SK-N-SH (cell line): ENCODE data around the gene TPRG1. TPM values are rescaled to one million over a fixed set of nuclear protein-coding genes. Genes with fewer than 3 reads are reported as not detected.

ENCODE experiments used
- CTCF ChIA-PET: fragments of 300-600, 350-600 bp; formaldehyde crosslinking; extraction: SDS; loops from one replicate; lab custom pipeline; 2021; lab: Yijun Ruan, JAX
- POLR2A ChIA-PET: fragments of 350-600 bp; sonication (Branson Sonifier 250); formaldehyde crosslinking; extraction: SDS; loops from one replicate; lab custom pipeline; 2020; ENCODE audit warnings: antibody characterized with exemption, inconsistent platforms; lab: Yijun Ruan, JAX
- DNase-seq: peaks from one replicate; pipeline ENCODE4 v3.0.0; 2012
- H2AFZ ChIP-seq: fragments of 200-600 bp; sonication (generic); 2 replicates; pipeline ENCODE4 v1.8.1; 2016; ENCODE audit warnings: antibody characterized with exemption, mild to moderate bottlenecking, low read depth
- H3F3A ChIP-seq: fragments of 200-600 bp; sonication (generic); replicated peaks from 2 replicates; pipeline ENCODE3; 2016; ENCODE audit warnings: antibody characterized with exemption, mild to moderate bottlenecking; ENCODE audit not compliant: insufficient read depth
- H3K27ac ChIP-seq, 2 experiments: fragments of 200-500 bp in 1 of 2; fragments of 200-600 bp in 1 of 2; sonication (Bioruptor generic) in 1 of 2; sonication (generic), shearing (Covaris generic) in 1 of 2; 2 replicates each; pipeline versions ENCODE4 v1.5.1 to v1.6.1; 2014 to 2016; ENCODE audit warnings: low read depth in 2 of 2, inconsistent platforms in 1 of 2, low read length in 1 of 2, mild to moderate bottlenecking in 1 of 2, mixed read lengths in 1 of 2
- H3K27me3 ChIP-seq: fragments of 200-600 bp; sonication (generic), shearing (Covaris generic); 2 replicates; pipeline ENCODE4 v1.6.1; 2016; ENCODE audit warnings: mixed run types; ENCODE audit not compliant: insufficient read depth
- H3K36me3 ChIP-seq, 2 experiments: fragments of 200-500 bp in 1 of 2; fragments of 200-600 bp in 1 of 2; sonication (Bioruptor generic) in 1 of 2; sonication (generic) in 1 of 2; replicated peaks in 1 of 2; 2 replicates each; pipeline versions ENCODE3 to v1.5.1; 2014 to 2016; ENCODE audit warnings: low read length in 1 of 2, mild to moderate bottlenecking in 1 of 2; ENCODE audit not compliant: insufficient read depth in 2 of 2, control insufficient read depth in 1 of 2
- H3K4me1 ChIP-seq, 2 experiments: fragments of 200-500 bp in 1 of 2; fragments of 200-600 bp in 1 of 2; sonication (Bioruptor generic) in 1 of 2; sonication (generic), shearing (Covaris generic) in 1 of 2; 2 replicates each; pipeline versions ENCODE4 v1.5.1 to v1.6.1; 2014 to 2016; ENCODE audit warnings: low read depth in 1 of 2, low read length in 1 of 2, mixed run types in 1 of 2; ENCODE audit not compliant: insufficient read depth in 2 of 2, control insufficient read depth in 1 of 2
- H3K4me2 ChIP-seq: fragments of 200-600 bp; sonication (generic), shearing (Covaris generic); 2 replicates; pipeline ENCODE4 v1.6.1; 2017; ENCODE audit warnings: mixed run types
- H3K4me3 ChIP-seq, 2 experiments: fragments of 200-500 bp in 1 of 2; fragments of 200-600 bp in 1 of 2; sonication (Bioruptor generic) in 1 of 2; sonication (generic), shearing (Covaris generic) in 1 of 2; 2 replicates each; pipeline versions ENCODE4 v1.5.1 to v1.8.1; 2014 to 2016; ENCODE audit warnings: low read depth in 2 of 2, inconsistent platforms in 1 of 2, low read length in 1 of 2, mild to moderate bottlenecking in 1 of 2, mixed read lengths in 1 of 2, moderate library complexity in 1 of 2
- H3K79me2 ChIP-seq: fragments of 200-600 bp; sonication (generic); 2 replicates; pipeline ENCODE4 v1.8.1; 2017; ENCODE audit warnings: mild to moderate bottlenecking; ENCODE audit not compliant: insufficient read depth
- H3K9ac ChIP-seq: fragments of 200-600 bp; sonication (generic); 2 replicates; pipeline ENCODE4 v1.6.1; 2017; ENCODE audit warnings: mixed run types
- H3K9me2 ChIP-seq: fragments of 200-600 bp; sonication (generic); 2 replicates; pipeline ENCODE4 v1.6.1; 2017; ENCODE audit warnings: mixed run types
- H3K9me3 ChIP-seq: fragments of 200-600 bp; sonication (generic); 2 replicates; pipeline ENCODE4 v1.6.1; 2017; ENCODE audit warnings: mixed run types, mild to moderate bottlenecking, moderate library complexity
- H4K20me1 ChIP-seq: fragments of 200-600 bp; sonication (generic); 2 replicates; pipeline ENCODE4 v1.6.1; 2017; ENCODE audit warnings: mild to moderate bottlenecking, mixed run types; ENCODE audit not compliant: insufficient read depth
- CHD2 ChIP-seq: fragments of 150-350 bp; IDR thresholded peaks from 2 replicates; pipeline ENCODE4 v1.6.1; 2018; ENCODE audit warnings: low read length; ENCODE audit not compliant: partially characterized antibody
- GABPA ChIP-seq: IDR thresholded peaks from 2 replicates; pipeline ENCODE4 v1.4.0; 2012; ENCODE audit warnings: low read depth, mild to moderate bottlenecking
- GATA2 ChIP-seq: sonication (generic); formaldehyde crosslinking; IDR thresholded peaks from 2 replicates; pipeline ENCODE4 v1.5.0; 2020; ENCODE audit warnings: mild to moderate bottlenecking, missing genetic modification reagents
- MEF2A ChIP-seq: IDR thresholded peaks from 2 replicates; pipeline ENCODE4 v1.4.0; 2012; ENCODE audit warnings: low read depth, borderline replicate concordance
- MXI1 ChIP-seq: IDR thresholded peaks from 2 replicates; pipeline ENCODE4 v1.6.1; 2012; ENCODE audit warnings: mild to moderate bottlenecking, low read depth, low read length, improper control_type of control experiment
- NFIC ChIP-seq: IDR thresholded peaks from 2 replicates; pipeline ENCODE4 v1.4.0; 2012; ENCODE audit warnings: borderline replicate concordance
- NRF1 ChIP-seq: IDR thresholded peaks from 2 replicates; pipeline ENCODE4 v1.6.1; 2012; ENCODE audit warnings: low read depth, mild to moderate bottlenecking, low read length
- POLR2AphosphoS5 ChIP-seq: IDR thresholded peaks from 2 replicates; pipeline ENCODE4 v1.6.1; 2012; ENCODE audit warnings: low read depth, low read length
- RFX5 ChIP-seq: IDR thresholded peaks from 2 replicates; pipeline ENCODE4 v1.6.1; 2012; ENCODE audit warnings: mild to moderate bottlenecking, improper control_type of control experiment, low read length
- RXRA ChIP-seq: IDR thresholded peaks from 2 replicates; pipeline ENCODE4 v1.4.0; 2012; ENCODE audit warnings: low read depth, mild to moderate bottlenecking, borderline replicate concordance
- SIN3A ChIP-seq: IDR thresholded peaks from 2 replicates; pipeline ENCODE4 v1.6.1; 2012; ENCODE audit warnings: low read depth, mild to moderate bottlenecking, low read length, moderate library complexity, borderline replicate concordance
- TAF1 ChIP-seq: IDR thresholded peaks from 2 replicates; pipeline ENCODE4 v1.6.1; 2012; ENCODE audit warnings: low read depth, mild to moderate bottlenecking, low read length, moderate library complexity, borderline replicate concordance
- TCF12 ChIP-seq: IDR thresholded peaks from 2 replicates; pipeline ENCODE4 v1.4.0; 2012
- WGBS: methylation state at CpG from one replicate; pipeline ENCODE4 v1.1.6; 2017; ENCODE audit warnings: low lambda C conversion rate; 5-methylcytosine and 5-hydroxymethylcytosine counted together
- polyA plus RNA-seq, 3 experiments: library from polyadenylated mRNA; depleted of rRNA; stranded (reverse); fragments of >200 nt; gene quantifications; 2 replicates each; pipeline ENCODE4 v1.2.3, GENCODE V29; 2012
- TF ChIP-seq, protein P1 (sequence below): fragments of 150-350 bp; IDR thresholded peaks from 2 replicates; pipeline ENCODE4 v1.6.1; 2017; ENCODE audit warnings: antibody characterized with exemption, low read length, low read depth, borderline replicate concordance
- TF ChIP-seq, protein P2 (sequence below): IDR thresholded peaks from 2 replicates; pipeline ENCODE4 v1.4.0; 2012; ENCODE audit warnings: low read depth, borderline replicate concordance
- TF ChIP-seq, protein P3 (sequence below): IDR thresholded peaks from 2 replicates; pipeline ENCODE4 v1.4.0; 2012; ENCODE audit warnings: low read depth, borderline replicate concordance
- TF ChIP-seq, protein P4 (sequence below): fragments of 200-600 bp; sonication (generic); IDR thresholded peaks from 2 replicates; pipeline ENCODE4 v1.6.1; 2017; ENCODE audit warnings: antibody characterized with exemption, mild to moderate bottlenecking, moderate library complexity
- TF ChIP-seq, protein P5 (sequence below): IDR thresholded peaks from 2 replicates; pipeline ENCODE4 v1.6.1; 2012; ENCODE audit warnings: mild to moderate bottlenecking, low read depth, low read length, moderate library complexity

TPRG1 gene
- polyA plus RNA-seq, 1 of the 3 experiments (the other 2 are of a cell fraction): 0.64 TPM

DNA sequence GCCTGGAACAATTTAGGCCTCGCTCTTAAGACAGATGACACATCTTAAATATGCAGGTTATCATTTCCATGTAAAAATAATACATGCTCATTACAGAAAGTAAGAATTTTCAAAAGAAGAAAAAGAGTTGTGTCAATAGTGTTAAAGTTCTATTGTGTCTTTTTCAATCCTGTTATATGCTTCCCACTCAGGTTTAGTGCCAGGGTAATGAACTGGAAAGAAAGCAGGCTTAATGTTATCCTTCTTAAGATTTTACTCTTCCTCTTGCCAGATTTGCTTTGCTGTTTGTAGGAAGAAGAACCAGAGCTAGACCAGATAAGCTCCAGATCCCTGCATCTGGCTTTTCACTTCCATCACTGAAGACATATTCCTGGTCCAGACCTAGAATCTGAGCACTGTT, 128.6 kb downstream of the TPRG1 start:
- Histone ChIP-seq H3K27me3 (no peaks in the 10 kb centered on the region), H3K9me2 (no peaks in the 10 kb centered on the region), H3K36me3 (no peaks in the 10 kb centered on the region), H2AFZ (no peak overlapping the region), H3K27ac (no peak overlapping the region), H3K4me2 (no peak overlapping the region), H3K79me2 (no peaks in the 10 kb centered on the region), H3K9me3 (no peaks in the 10 kb centered on the region), H3K4me1 (no peaks in the 10 kb centered on the region), H3K4me3 (no peak overlapping the region), H3F3A (no peaks in the 10 kb centered on the region), H4K20me1 (no peaks in the 10 kb centered on the region), H3K9ac (no peak overlapping the region)
- CTCF ChIA-PET: no interaction called here
- 9% methylated on average over 1 of the region's 1 CpG for WGBS
- TF ChIP-seq NFIC (no peak), MXI1 (no peak), CHD2 (no peak), GATA2 (CRISPR knock-in tag) (no peak), POLR2AphosphoS5 (no peak), RFX5 (no peak), GABPA (no peak), MEF2A (no peak), RXRA (no peak), SIN3A (no peak), TAF1 (no peak), TCF12 (no peak), NRF1 (no peak)
- TF ChIP-seq, protein P1, sequence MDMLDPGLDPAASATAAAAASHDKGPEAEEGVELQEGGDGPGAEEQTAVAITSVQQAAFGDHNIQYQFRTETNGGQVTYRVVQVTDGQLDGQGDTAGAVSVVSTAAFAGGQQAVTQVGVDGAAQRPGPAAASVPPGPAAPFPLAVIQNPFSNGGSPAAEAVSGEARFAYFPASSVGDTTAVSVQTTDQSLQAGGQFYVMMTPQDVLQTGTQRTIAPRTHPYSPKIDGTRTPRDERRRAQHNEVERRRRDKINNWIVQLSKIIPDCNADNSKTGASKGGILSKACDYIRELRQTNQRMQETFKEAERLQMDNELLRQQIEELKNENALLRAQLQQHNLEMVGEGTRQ: no peak
- TF ChIP-seq, protein P2, sequence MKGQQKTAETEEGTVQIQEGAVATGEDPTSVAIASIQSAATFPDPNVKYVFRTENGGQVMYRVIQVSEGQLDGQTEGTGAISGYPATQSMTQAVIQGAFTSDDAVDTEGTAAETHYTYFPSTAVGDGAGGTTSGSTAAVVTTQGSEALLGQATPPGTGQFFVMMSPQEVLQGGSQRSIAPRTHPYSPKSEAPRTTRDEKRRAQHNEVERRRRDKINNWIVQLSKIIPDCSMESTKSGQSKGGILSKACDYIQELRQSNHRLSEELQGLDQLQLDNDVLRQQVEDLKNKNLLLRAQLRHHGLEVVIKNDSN: no peak
- TF ChIP-seq, protein P3, sequence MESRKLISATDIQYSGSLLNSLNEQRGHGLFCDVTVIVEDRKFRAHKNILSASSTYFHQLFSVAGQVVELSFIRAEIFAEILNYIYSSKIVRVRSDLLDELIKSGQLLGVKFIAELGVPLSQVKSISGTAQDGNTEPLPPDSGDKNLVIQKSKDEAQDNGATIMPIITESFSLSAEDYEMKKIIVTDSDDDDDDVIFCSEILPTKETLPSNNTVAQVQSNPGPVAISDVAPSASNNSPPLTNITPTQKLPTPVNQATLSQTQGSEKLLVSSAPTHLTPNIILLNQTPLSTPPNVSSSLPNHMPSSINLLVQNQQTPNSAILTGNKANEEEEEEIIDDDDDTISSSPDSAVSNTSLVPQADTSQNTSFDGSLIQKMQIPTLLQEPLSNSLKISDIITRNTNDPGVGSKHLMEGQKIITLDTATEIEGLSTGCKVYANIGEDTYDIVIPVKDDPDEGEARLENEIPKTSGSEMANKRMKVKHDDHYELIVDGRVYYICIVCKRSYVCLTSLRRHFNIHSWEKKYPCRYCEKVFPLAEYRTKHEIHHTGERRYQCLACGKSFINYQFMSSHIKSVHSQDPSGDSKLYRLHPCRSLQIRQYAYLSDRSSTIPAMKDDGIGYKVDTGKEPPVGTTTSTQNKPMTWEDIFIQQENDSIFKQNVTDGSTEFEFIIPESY: no peak
- TF ChIP-seq, protein P4, sequence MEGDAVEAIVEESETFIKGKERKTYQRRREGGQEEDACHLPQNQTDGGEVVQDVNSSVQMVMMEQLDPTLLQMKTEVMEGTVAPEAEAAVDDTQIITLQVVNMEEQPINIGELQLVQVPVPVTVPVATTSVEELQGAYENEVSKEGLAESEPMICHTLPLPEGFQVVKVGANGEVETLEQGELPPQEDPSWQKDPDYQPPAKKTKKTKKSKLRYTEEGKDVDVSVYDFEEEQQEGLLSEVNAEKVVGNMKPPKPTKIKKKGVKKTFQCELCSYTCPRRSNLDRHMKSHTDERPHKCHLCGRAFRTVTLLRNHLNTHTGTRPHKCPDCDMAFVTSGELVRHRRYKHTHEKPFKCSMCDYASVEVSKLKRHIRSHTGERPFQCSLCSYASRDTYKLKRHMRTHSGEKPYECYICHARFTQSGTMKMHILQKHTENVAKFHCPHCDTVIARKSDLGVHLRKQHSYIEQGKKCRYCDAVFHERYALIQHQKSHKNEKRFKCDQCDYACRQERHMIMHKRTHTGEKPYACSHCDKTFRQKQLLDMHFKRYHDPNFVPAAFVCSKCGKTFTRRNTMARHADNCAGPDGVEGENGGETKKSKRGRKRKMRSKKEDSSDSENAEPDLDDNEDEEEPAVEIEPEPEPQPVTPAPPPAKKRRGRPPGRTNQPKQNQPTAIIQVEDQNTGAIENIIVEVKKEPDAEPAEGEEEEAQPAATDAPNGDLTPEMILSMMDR: no peak
- TF ChIP-seq, protein P5, sequence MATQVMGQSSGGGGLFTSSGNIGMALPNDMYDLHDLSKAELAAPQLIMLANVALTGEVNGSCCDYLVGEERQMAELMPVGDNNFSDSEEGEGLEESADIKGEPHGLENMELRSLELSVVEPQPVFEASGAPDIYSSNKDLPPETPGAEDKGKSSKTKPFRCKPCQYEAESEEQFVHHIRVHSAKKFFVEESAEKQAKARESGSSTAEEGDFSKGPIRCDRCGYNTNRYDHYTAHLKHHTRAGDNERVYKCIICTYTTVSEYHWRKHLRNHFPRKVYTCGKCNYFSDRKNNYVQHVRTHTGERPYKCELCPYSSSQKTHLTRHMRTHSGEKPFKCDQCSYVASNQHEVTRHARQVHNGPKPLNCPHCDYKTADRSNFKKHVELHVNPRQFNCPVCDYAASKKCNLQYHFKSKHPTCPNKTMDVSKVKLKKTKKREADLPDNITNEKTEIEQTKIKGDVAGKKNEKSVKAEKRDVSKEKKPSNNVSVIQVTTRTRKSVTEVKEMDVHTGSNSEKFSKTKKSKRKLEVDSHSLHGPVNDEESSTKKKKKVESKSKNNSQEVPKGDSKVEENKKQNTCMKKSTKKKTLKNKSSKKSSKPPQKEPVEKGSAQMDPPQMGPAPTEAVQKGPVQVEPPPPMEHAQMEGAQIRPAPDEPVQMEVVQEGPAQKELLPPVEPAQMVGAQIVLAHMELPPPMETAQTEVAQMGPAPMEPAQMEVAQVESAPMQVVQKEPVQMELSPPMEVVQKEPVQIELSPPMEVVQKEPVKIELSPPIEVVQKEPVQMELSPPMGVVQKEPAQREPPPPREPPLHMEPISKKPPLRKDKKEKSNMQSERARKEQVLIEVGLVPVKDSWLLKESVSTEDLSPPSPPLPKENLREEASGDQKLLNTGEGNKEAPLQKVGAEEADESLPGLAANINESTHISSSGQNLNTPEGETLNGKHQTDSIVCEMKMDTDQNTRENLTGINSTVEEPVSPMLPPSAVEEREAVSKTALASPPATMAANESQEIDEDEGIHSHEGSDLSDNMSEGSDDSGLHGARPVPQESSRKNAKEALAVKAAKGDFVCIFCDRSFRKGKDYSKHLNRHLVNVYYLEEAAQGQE: no peak
- DNase-seq: no peak
- POLR2A ChIA-PET: no interaction called here
